HG03520 (cell line): ENCODE results near the gene DCAF15.
"Not testable (repeated sequence)": the region's sequence is repeated elsewhere in the genome, so short reads cannot be mapped to it uniquely, and the experiment has no call there.

Experiments
- ATAC-seq: cut with Tn5 transposase; IDR thresholded peaks from one replicate; pipeline ENCODE4 v1.9.1; 2021; ENCODE audit warnings: mild to moderate bottlenecking, moderate library complexity; ENCODE audit not compliant: unreplicated experiment

The DCAF15 gene

GRCh38 chr19:13952154-13952930 is at the start of gene DCAF15:
Gene DCAF15 (plus strand): TSS chr19:13952509. CDS start chr19:13952513, 4 bp downstream.
- ATAC-seq: peak; percentile 94

GRCh38 chr19:13902993-13903555 is 49.2 kb upstream of the DCAF15 start:
- no peak for ATAC-seq

GRCh38 chr19:13905634-13906520 is 46.4 kb upstream of the DCAF15 start, which contains the start of the genes BRME1 and CC2D1A:
Gene BRME1 (minus strand): TSS chr19:13906117. CDS start chr19:13904892, 1,225 bp downstream.
Gene CC2D1A (plus strand): TSS chr19:13906201. CDS start chr19:13906442, 241 bp downstream.
- peak; percentile 83 for ATAC-seq

GRCh38 chr19:13906521-13906904 is 45.8 kb upstream of the DCAF15 start:
- peak; percentile 17 for ATAC-seq

GRCh38 chr19:13906910-13907309 is 45.4 kb upstream of the DCAF15 start:
- no peak for ATAC-seq

GRCh38 chr19:13908674-13909073 is 43.6 kb upstream of the DCAF15 start:
- ATAC-seq: no peak

GRCh38 chr19:13909430-13909829 is 42.9 kb upstream of the DCAF15 start:
- no peak for ATAC-seq

GRCh38 chr19:13913352-13913751 is 39.0 kb upstream of the DCAF15 start:
- ATAC-seq: no peak

- ATAC-seq: no peak
These were observed 37.5 kb upstream of the DCAF15 start for GRCh38 chr19:13914777-13915176.

- ATAC-seq: no peak
These were observed 34.4 kb upstream of the DCAF15 start for GRCh38 chr19:13917888-13918406.

GRCh38 chr19:13918726-13919411 is 33.4 kb upstream of the DCAF15 start:
- ATAC-seq: no peak

GRCh38 chr19:13920524-13920923 is 31.8 kb upstream of the DCAF15 start:
- no peak for ATAC-seq

- no peak for ATAC-seq
These were observed 31.2 kb upstream of the DCAF15 start for GRCh38 chr19:13920940-13921747.

- ATAC-seq: not testable (repeated sequence)
These were observed 30.2 kb upstream of the DCAF15 start for GRCh38 chr19:13922118-13922517.

- ATAC-seq: no peak
These were observed 28.9 kb upstream of the DCAF15 start for GRCh38 chr19:13923194-13923987.

- no peak for ATAC-seq
These were observed 26.3 kb upstream of the DCAF15 start for GRCh38 chr19:13926010-13926409.

- no peak for ATAC-seq
These were observed 25.6 kb upstream of the DCAF15 start for GRCh38 chr19:13926715-13927114.

GRCh38 chr19:13929340-13929739 is 23.0 kb upstream of the DCAF15 start:
- ATAC-seq: no peak

- no peak for ATAC-seq
These were observed 22.4 kb upstream of the DCAF15 start for GRCh38 chr19:13929956-13930355.
